Measurements from ENCODE around the gene DCANP1.

DCANP1 gene

GRCh38 chr5:135471726-135472125 lies 24.6 kb upstream of the DCANP1 start:
- TF ChIP-seq CTCF (conservative IDR thresholded peaks at IDR 0.05; ENCODE audit: control insufficient read depth, insufficient read depth, low read depth, low read length), result no peak
- no peak for DNase-seq (ENCODE audit: low read depth)
- no peak overlapping the region for H3K4me3 ChIP-seq (ENCODE audit: control insufficient read depth, low read depth, low read length)

- no peak for DNase-seq (ENCODE audit: low read depth)
- TF ChIP-seq CTCF (conservative IDR thresholded peaks at IDR 0.05; ENCODE audit: control insufficient read depth, insufficient read depth, low read depth, low read length), result no peak
- H3K4me3 ChIP-seq (ENCODE audit: control insufficient read depth, low read depth, low read length), result no peak overlapping the region
These were observed 22.8 kb upstream of the DCANP1 start for GRCh38 chr5:135469911-135470310.

GRCh38 chr5:135468541-135468940 lies 21.4 kb upstream of the DCANP1 start:
- no peak for TF ChIP-seq CTCF (conservative IDR thresholded peaks at IDR 0.05; ENCODE audit: control insufficient read depth, insufficient read depth, low read depth, low read length)

GRCh38 chr5:135467871-135468485 lies 20.8 kb upstream of the DCANP1 start:
- H3K4me3 ChIP-seq (ENCODE audit: control insufficient read depth, low read depth, low read length), result no peak overlapping the region
- no peak for DNase-seq (ENCODE audit: low read depth)
- TF ChIP-seq CTCF (conservative IDR thresholded peaks at IDR 0.05; ENCODE audit: control insufficient read depth, insufficient read depth, low read depth, low read length), result no peak

More at GRCh38 chr5:135468541-135468940, 21.4 kb upstream of the DCANP1 start:
- no peak overlapping the region for H3K4me3 ChIP-seq (ENCODE audit: control insufficient read depth, low read depth, low read length)
- no peak for DNase-seq (ENCODE audit: low read depth)

GRCh38 chr5:135467051-135467625 lies 20.0 kb upstream of the DCANP1 start:
- no peak overlapping the region for H3K4me3 ChIP-seq (ENCODE audit: control insufficient read depth, low read depth, low read length)
- TF ChIP-seq CTCF (conservative IDR thresholded peaks at IDR 0.05; ENCODE audit: control insufficient read depth, insufficient read depth, low read depth, low read length), result no peak
- DNase-seq (ENCODE audit: low read depth), result no peak

GRCh38 chr5:135466178-135467050 lies 19.3 kb upstream of the DCANP1 start:
- peak; percentile 53 for DNase-seq (ENCODE audit: low read depth)
- peak; percentile 80 for TF ChIP-seq CTCF (conservative IDR thresholded peaks at IDR 0.05; ENCODE audit: control insufficient read depth, insufficient read depth, low read depth, low read length)
- H3K4me3 ChIP-seq (ENCODE audit: control insufficient read depth, low read depth, low read length), result no peak overlapping the region
